HCT116 (cell line): Measurements from ENCODE around the gene KRT33B.

ENCODE experiments used
- CTCF ChIP-seq, 3 experiments: fragments of 200-600 bp in 1 of 3; sonication (generic) in 1 of 3; IDR thresholded peaks in 2 of 3; conservative IDR thresholded peaks in 1 of 3; 2 replicates each; pipeline ENCODE4 v1.5.1; 2012 to 2017; ENCODE audit warnings: low read depth in 2 of 3, low read length in 2 of 3, antibody characterized with exemption in 1 of 3, borderline replicate concordance in 1 of 3, control low read depth in 1 of 3, mild to moderate bottlenecking in 1 of 3, mixed read lengths in 1 of 3, mixed run types in 1 of 3, moderate library complexity in 1 of 3; ENCODE audit not compliant: insufficient read depth in 1 of 3
- EZH2phosphoT487 ChIP-seq: fragments of 200-600 bp; IDR thresholded peaks from 2 replicates; pipeline ENCODE4 v1.6.1; 2018; ENCODE audit warnings: antibody characterized with exemption, borderline replicate concordance
- RAD21 ChIP-seq: IDR thresholded peaks from 2 replicates; pipeline ENCODE4 v1.6.1; 2012; ENCODE audit warnings: low read depth, mild to moderate bottlenecking
- REST ChIP-seq: IDR thresholded peaks from 2 replicates; pipeline ENCODE4 v1.6.1; 2012; ENCODE audit warnings: low read depth
- TCF7L2 ChIP-seq: IDR thresholded peaks from 2 replicates; pipeline ENCODE4 v1.7.0; 2011; ENCODE audit warnings: borderline replicate concordance, inconsistent platforms; ENCODE audit not compliant: insufficient read depth, insufficient read length; ENCODE audit errors: extremely low read depth
- YY1 ChIP-seq: IDR thresholded peaks from 2 replicates; pipeline ENCODE4 v1.6.1; 2011; ENCODE audit warnings: low read length, low read depth, moderate library complexity, mild to moderate bottlenecking; ENCODE audit not compliant: insufficient replicate concordance; ENCODE audit errors: extremely low read depth

DNA sequence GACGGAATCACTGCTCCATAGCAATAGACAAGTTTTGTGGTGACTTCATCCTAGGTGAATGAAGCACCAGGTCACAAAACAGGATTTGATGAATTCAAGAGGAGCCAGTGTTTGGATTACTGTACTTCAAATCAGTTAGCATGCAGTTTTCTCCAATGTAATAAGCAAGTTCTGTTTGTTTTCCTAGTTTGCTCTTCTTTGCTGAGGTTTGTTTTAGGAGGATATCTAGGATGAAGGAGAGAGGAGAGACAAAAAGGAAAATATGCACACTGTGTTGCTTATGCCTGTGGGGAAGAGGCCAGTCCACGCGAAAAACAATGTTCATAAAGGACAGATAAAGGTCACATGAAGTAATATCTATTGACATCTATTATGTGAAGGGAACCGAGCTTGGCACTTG, 45.8 kb upstream of the KRT33B start:
- TF ChIP-seq CTCF (IDR thresholded peaks at IDR 0.05 in 2 of 3, conservative IDR thresholded peaks at IDR 0.05 in 1 of 3; ENCODE audit: borderline replicate concordance in 1 of 3, insufficient read depth in 1 of 3, low read depth in 2 of 3, low read length in 2 of 3), result no peak
- no peak for TF ChIP-seq TCF7L2
- TF ChIP-seq REST, result no peak
- TF ChIP-seq RAD21, result no peak
- no peak for TF ChIP-seq YY1
- no peak for TF ChIP-seq EZH2phosphoT487
